GM12801 (cell line): Measurements from ENCODE around the gene EPB41L2.

ENCODE experiments used
- TF ChIP-seq, protein P1 (sequence below): IDR thresholded peaks from one replicate; pipeline ENCODE4 v1.5.1; 2011; ENCODE audit warnings: control low read depth; ENCODE audit not compliant: insufficient read length; ENCODE audit errors: extremely low read depth

The EPB41L2 gene

DNA sequence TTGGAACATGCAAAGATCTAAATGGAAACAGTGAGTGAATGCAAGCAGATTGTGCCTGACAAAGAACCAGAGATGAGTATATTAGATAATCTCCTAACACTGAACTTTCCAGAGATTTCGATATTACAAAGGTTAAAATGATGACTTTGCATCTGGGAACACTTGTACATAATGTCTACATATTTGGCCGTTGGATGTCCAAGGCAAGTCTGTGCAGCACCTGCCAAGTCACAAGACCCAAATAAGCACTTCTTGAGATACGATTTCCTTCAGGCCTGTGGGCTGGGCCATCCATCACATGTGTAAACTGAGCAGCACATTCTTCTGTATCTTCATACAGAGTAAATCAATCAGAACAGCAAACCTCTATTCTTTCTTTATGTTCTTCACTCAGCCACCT is 268.3 kb downstream of the EPB41L2 start:
- TF ChIP-seq, protein P1, sequence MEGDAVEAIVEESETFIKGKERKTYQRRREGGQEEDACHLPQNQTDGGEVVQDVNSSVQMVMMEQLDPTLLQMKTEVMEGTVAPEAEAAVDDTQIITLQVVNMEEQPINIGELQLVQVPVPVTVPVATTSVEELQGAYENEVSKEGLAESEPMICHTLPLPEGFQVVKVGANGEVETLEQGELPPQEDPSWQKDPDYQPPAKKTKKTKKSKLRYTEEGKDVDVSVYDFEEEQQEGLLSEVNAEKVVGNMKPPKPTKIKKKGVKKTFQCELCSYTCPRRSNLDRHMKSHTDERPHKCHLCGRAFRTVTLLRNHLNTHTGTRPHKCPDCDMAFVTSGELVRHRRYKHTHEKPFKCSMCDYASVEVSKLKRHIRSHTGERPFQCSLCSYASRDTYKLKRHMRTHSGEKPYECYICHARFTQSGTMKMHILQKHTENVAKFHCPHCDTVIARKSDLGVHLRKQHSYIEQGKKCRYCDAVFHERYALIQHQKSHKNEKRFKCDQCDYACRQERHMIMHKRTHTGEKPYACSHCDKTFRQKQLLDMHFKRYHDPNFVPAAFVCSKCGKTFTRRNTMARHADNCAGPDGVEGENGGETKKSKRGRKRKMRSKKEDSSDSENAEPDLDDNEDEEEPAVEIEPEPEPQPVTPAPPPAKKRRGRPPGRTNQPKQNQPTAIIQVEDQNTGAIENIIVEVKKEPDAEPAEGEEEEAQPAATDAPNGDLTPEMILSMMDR: no peak

DNA sequence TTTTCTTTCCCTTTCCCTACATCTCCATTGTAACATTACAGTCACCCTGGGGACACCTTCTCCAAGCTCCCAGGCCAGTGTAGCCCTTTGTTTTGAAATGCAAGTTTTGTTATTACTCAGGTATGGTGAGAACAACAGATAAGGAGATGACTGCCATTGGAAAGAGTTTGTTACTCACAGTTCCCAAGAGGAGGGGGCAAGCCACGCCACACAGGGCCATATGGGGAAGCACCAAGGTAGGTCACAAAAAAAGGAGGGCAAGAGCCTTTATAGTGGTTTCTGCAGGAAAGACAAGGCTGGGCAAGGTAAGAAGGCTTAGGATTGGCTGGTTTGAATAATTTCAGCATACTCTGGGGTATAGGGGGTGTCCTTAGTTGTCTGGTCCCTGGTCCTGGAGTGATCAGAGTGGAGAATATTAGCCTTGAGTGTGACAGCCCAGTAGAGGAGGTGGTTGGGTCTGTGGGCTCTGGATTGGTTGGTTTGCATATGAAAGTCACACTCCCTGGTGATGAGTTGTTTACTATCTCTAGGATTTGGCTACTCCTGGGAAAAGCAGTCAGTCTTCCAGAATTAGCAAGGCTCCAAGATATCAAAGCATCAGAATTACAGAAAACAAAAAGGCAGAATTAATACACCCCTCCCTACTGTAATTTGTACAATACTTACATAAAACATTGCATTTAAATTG is 268.9 kb downstream of the EPB41L2 start:
- TF ChIP-seq, protein P1: no peak
